ENCODE data around the gene CLHC1. TPM values are rescaled to one million over a fixed set of nuclear protein-coding genes. Genes with fewer than 3 reads are reported as not detected.

The CLHC1 gene
- polyA plus RNA-seq, 3 donors, result 2.4 to 5.0 TPM; not detected in 1

DNA sequence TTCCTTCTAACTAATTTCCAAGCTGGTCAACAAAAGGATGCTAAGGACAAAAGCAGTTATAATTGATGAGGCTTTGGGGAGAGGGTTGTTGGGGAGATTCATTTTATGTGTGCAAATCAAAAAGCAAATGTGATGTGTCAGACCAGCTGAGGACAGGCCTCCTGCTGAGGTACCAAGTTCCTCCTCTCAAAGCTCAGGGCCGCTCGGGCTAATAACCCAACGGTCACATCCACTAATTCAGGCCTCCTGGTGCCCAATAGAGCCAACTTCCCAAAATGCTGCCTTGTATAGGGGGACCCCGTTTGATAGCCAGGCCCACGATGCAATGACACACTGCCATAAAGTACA lies 93.2 kb downstream of the CLHC1 start:
- H3K27ac ChIP-seq (ENCODE audit: low read depth in 1 of 2, low read length in 2 of 2), result no peak overlapping the region
- H3K36me3 ChIP-seq (replicated peaks in 1 of 2; ENCODE audit: control insufficient read depth in 1 of 2, insufficient read depth in 2 of 2, low read length in 2 of 2), result no peaks in the 10 kb centered on the region
- H3K4me3 ChIP-seq (replicated peaks in 1 of 3; ENCODE audit: low read depth in 2 of 3, low read length in 3 of 3), result no peak overlapping the region
- DNase-seq, result no peak
- Mint-ChIP-seq H3K9me3 (peaks cover 0 to 1% (median 0%) of the 10 kb centered on the region in 7 donors), H3K27ac (no peak overlapping the region), H3K4me3 (no peak overlapping the region), H3K36me3 (no peaks in the 10 kb centered on the region), H3K4me1 (peaks cover 41% of the 10 kb centered on the region), H3K27me3 (ENCODE audit: low read depth in 3 of 3) (peaks cover 0 to 6% (median 1%) of the 10 kb centered on the region in 3 donors)
- TF ChIP-seq, protein P1, sequence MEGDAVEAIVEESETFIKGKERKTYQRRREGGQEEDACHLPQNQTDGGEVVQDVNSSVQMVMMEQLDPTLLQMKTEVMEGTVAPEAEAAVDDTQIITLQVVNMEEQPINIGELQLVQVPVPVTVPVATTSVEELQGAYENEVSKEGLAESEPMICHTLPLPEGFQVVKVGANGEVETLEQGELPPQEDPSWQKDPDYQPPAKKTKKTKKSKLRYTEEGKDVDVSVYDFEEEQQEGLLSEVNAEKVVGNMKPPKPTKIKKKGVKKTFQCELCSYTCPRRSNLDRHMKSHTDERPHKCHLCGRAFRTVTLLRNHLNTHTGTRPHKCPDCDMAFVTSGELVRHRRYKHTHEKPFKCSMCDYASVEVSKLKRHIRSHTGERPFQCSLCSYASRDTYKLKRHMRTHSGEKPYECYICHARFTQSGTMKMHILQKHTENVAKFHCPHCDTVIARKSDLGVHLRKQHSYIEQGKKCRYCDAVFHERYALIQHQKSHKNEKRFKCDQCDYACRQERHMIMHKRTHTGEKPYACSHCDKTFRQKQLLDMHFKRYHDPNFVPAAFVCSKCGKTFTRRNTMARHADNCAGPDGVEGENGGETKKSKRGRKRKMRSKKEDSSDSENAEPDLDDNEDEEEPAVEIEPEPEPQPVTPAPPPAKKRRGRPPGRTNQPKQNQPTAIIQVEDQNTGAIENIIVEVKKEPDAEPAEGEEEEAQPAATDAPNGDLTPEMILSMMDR (IDR thresholded peaks at IDR 0.05), result no peak
- H3K9me3 ChIP-seq (replicated peaks in 1 of 2; ENCODE audit: control insufficient read depth in 1 of 2, insufficient read depth in 1 of 2, low read length in 2 of 2), result no peaks in the 10 kb centered on the region
- no peak overlapping the region for H3K4me2 ChIP-seq (replicated peaks; ENCODE audit: extremely low read depth, low read length, poor library complexity, severe bottlenecking)
- no peak overlapping the region for H3K9ac ChIP-seq (ENCODE audit: insufficient read depth, low read length, poor library complexity, severe bottlenecking)
- no peaks in the 10 kb centered on the region for H4K20me1 ChIP-seq (ENCODE audit: insufficient read depth, low read length)
- peaks cover 39 to 41% of the 10 kb centered on the region in 2 donors for H3K4me1 ChIP-seq (ENCODE audit: control insufficient read depth in 1 of 2, insufficient read depth in 2 of 2, low read length in 2 of 2)
- H3K79me2 ChIP-seq (ENCODE audit: insufficient read depth, low read length), result no peaks in the 10 kb centered on the region
- intact Hi-C loops (cut with micrococcal nuclease), result no loop called here
- WGBS (ENCODE audit: insufficient coverage), result 94% methylated on average over 2 of the region's 5 CpGs
- H2AFZ ChIP-seq (ENCODE audit: insufficient read depth, low read depth, low read length, poor library complexity, severe bottlenecking), result no peak overlapping the region
- H3K27me3 ChIP-seq (ENCODE audit: control insufficient read depth in 2 of 2, insufficient read depth in 2 of 2, low read length in 2 of 2), result no peaks in the 10 kb centered on the region

DNA sequence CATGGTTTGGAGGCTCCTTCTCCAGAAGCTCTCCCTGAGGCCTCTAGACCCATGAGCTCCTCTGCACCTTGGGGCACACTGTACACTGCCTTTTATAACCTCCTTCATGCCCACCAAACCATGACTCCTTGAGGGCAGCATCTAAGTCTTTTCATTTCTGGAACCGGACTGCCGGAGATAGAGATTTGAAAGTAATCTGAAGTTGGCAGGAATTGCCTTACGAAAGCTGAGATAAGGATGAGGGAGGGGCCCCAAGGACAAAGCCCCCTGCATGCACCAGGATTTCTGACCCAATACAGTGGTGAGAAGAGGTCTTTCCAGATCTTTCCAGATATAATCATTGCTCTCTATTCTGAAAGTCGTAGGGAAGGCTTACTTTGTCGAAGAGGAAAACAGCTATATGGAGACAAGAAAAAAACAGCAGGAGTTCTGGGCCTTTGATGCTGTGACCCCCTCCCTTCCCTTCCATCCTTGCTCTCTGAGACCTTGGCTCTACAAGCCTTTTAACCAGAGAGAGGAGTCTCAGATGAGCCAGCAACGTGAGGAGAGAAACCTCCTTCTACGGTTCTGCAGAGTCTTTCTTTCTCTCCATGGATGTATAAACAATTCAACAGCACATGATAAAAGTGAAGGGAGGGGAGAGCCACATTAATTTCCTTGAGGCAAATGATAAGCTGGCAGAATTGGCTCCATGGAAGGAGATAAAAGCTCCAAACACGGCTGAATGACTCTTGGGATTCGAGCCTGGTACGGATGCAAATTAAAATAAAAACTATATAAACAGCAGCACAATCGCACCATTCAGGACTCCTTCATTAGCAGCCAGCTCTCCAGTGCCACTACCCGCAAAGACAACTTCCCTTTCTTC lies 93.8 kb downstream of the CLHC1 start:
- Histone ChIP-seq H3K4me2 (replicated peaks; ENCODE audit: extremely low read depth, low read length, poor library complexity, severe bottlenecking) (no peak overlapping the region), H3K4me3 (replicated peaks in 1 of 3; ENCODE audit: low read depth in 2 of 3, low read length in 3 of 3) (no peak overlapping the region), H2AFZ (ENCODE audit: insufficient read depth, low read depth, low read length, poor library complexity, severe bottlenecking) (peak overlapping the region; percentile 33), H3K27me3 (ENCODE audit: control insufficient read depth in 2 of 2, insufficient read depth in 2 of 2, low read length in 2 of 2) (no peaks in the 10 kb centered on the region), H3K27ac (ENCODE audit: low read depth in 1 of 2, low read length in 2 of 2) (no peak overlapping the region), H3K36me3 (replicated peaks in 1 of 2; ENCODE audit: control insufficient read depth in 1 of 2, insufficient read depth in 2 of 2, low read length in 2 of 2) (no peaks in the 10 kb centered on the region), H3K9ac (ENCODE audit: insufficient read depth, low read length, poor library complexity, severe bottlenecking) (no peak overlapping the region), H3K9me3 (replicated peaks in 1 of 2; ENCODE audit: control insufficient read depth in 1 of 2, insufficient read depth in 1 of 2, low read length in 2 of 2) (no peaks in the 10 kb centered on the region), H3K4me1 (ENCODE audit: control insufficient read depth in 1 of 2, insufficient read depth in 2 of 2, low read length in 2 of 2) (peaks cover 43 to 45% of the 10 kb centered on the region in 2 donors), H3K79me2 (ENCODE audit: insufficient read depth, low read length) (no peaks in the 10 kb centered on the region), H4K20me1 (ENCODE audit: insufficient read depth, low read length) (no peaks in the 10 kb centered on the region)
- Mint-ChIP-seq H3K4me3 (no peak overlapping the region), H3K4me1 (peaks cover 46% of the 10 kb centered on the region), H3K27me3 (ENCODE audit: low read depth in 3 of 3) (peaks cover 0 to 4% (median 1%) of the 10 kb centered on the region in 3 donors), H3K9me3 (no peaks in the 10 kb centered on the region), H3K36me3 (no peaks in the 10 kb centered on the region), H3K27ac (peak overlapping the region in 4 of 7 donors; percentile 28 to 83 (median 61))
- intact Hi-C loops (cut with micrococcal nuclease), result no loop called here
- DNase-seq, result no peak
- 100% methylated on average over 1 of the region's 12 CpGs for WGBS (ENCODE audit: insufficient coverage)
- TF ChIP-seq, protein P1 (IDR thresholded peaks at IDR 0.05), result no peak
